ENCODE measurements around the gene SLC31A1. TPM values are rescaled to one million over a fixed set of nuclear protein-coding genes. Genes with fewer than 3 reads are reported as not detected.
"Not testable (repeated sequence)": the region's sequence is repeated elsewhere in the genome, so short reads cannot be mapped to it uniquely, and the experiment has no call there.

Gene SLC31A1
- total RNA-seq, 1 experiment from 2014 or later, result 34.4 TPM

GRCh38 chr9:113293285-113293878, 72.0 kb downstream of the SLC31A1 start:
- Histone ChIP-seq H2BK5ac (ENCODE audit: insufficient read length, low read length) (no peak overlapping the region), H3K56ac (ENCODE audit: insufficient read length, low read depth, low read length) (no peak overlapping the region), H3K9ac (ENCODE audit: extremely low read depth, insufficient read length, low read length) (no peak overlapping the region), H3K27me3 (ENCODE audit: insufficient read depth, low read length) (no peaks in the 10 kb centered on the region), H4K8ac (replicated peaks; ENCODE audit: insufficient read length, low read depth, low read length) (no peak overlapping the region), H2BK15ac (ENCODE audit: low read depth, low read length) (no peak overlapping the region), H2BK20ac (ENCODE audit: low read depth, low read length, poor library complexity, severe bottlenecking) (no peak overlapping the region), H3K18ac (ENCODE audit: insufficient read length, low read depth, low read length) (no peak overlapping the region), H3K4ac (ENCODE audit: low read depth, low read length) (no peak overlapping the region), H3K4me2 (ENCODE audit: insufficient read depth, insufficient read length, low read length) (no peak overlapping the region), H2BK120ac (ENCODE audit: low read depth, low read length, poor library complexity, severe bottlenecking) (no peak overlapping the region), H2AK5ac (ENCODE audit: insufficient read length, low read length) (no peak overlapping the region), H3K4me1 (ENCODE audit: insufficient read depth, low read length) (no peaks in the 10 kb centered on the region), H4K5ac (ENCODE audit: insufficient read length, low read depth, low read length) (no peak overlapping the region), H4K91ac (ENCODE audit: insufficient read length, low read depth, low read length) (no peak overlapping the region), H3K9me3 (ENCODE audit: control insufficient read depth, low read depth, low read length) (no peaks in the 10 kb centered on the region), H3T11ph (ENCODE audit: low read length) (no peak overlapping the region), H3K23ac (ENCODE audit: insufficient read length, low read depth, low read length) (no peak overlapping the region), H4K20me1 (ENCODE audit: control insufficient read depth, insufficient read depth, insufficient read length) (no peaks in the 10 kb centered on the region), H3K14ac (ENCODE audit: insufficient read depth, low read length) (no peak overlapping the region), H3K23me2 (ENCODE audit: insufficient read length, low read depth, low read length, poor library complexity, severe bottlenecking) (no peaks in the 10 kb centered on the region), H2BK12ac (ENCODE audit: insufficient read length, low read depth, low read length) (no peak overlapping the region), H3K79me2 (ENCODE audit: insufficient read depth, low read length) (no peaks in the 10 kb centered on the region), H3K79me1 (ENCODE audit: insufficient read depth, low read depth, low read length, poor library complexity, severe bottlenecking) (no peaks in the 10 kb centered on the region), H3K27ac (ENCODE audit: insufficient read length, low read depth, low read length) (no peak overlapping the region), H2AFZ (ENCODE audit: low read length) (no peak overlapping the region)
- no peak for DNase-seq
- H3K4me1 Mint-ChIP-seq, result no peaks in the 10 kb centered on the region
- peaks cover 18 to 51% (median 45%) of the 10 kb centered on the region in 3 experiments; a peak in 6 of 7 replicates for H3K36me3 Mint-ChIP-seq (ENCODE audit: insufficient read depth in 1 of 3, low read depth in 3 of 3)
- no peak for TF ChIP-seq CTCF (conservative IDR thresholded peaks at IDR 0.05)
- H3K27me3 Mint-ChIP-seq (ENCODE audit: low read depth), result no peaks in the 10 kb centered on the region; the same call in 1 of the 2 replicates
- H3K27ac Mint-ChIP-seq, result no peak overlapping the region
- H3K4me3 Mint-ChIP-seq, result no peak overlapping the region
- H3K9me3 Mint-ChIP-seq, result no peaks in the 10 kb centered on the region
- no CpG with 5 or more reads among the region's 7 CpGs for WGBS (ENCODE audit: extremely low coverage, insufficient read length, low lambda C conversion rate)

GRCh38 chr9:113296247-113296646, 74.9 kb downstream of the SLC31A1 start:
- H2AK5ac ChIP-seq (ENCODE audit: insufficient read length, low read length); H3K79me2 ChIP-seq (ENCODE audit: insufficient read depth, low read length); H3K9me3 Mint-ChIP-seq; H2BK20ac ChIP-seq (ENCODE audit: low read depth, low read length, poor library complexity, severe bottlenecking); H2BK5ac ChIP-seq (ENCODE audit: insufficient read length, low read length); H3K4ac ChIP-seq (ENCODE audit: low read depth, low read length); H4K91ac ChIP-seq (ENCODE audit: insufficient read length, low read depth, low read length); H3K9me3 ChIP-seq (ENCODE audit: control insufficient read depth, low read depth, low read length); H3T11ph ChIP-seq (ENCODE audit: low read length); H2BK15ac ChIP-seq (ENCODE audit: low read depth, low read length); H2BK12ac ChIP-seq (ENCODE audit: insufficient read length, low read depth, low read length); H4K8ac ChIP-seq (replicated peaks; ENCODE audit: insufficient read length, low read depth, low read length); H4K5ac ChIP-seq (ENCODE audit: insufficient read length, low read depth, low read length); H3K27ac Mint-ChIP-seq; H2AFZ ChIP-seq (ENCODE audit: low read length); H4K20me1 ChIP-seq (ENCODE audit: control insufficient read depth, insufficient read depth, insufficient read length); H3K4me1 ChIP-seq (ENCODE audit: insufficient read depth, low read length); H3K18ac ChIP-seq (ENCODE audit: insufficient read length, low read depth, low read length); H3K27ac ChIP-seq (ENCODE audit: insufficient read length, low read depth, low read length); H2BK120ac ChIP-seq (ENCODE audit: low read depth, low read length, poor library complexity, severe bottlenecking); DNase-seq; H3K27me3 ChIP-seq (ENCODE audit: insufficient read depth, low read length); H3K4me1 Mint-ChIP-seq; H3K4me2 ChIP-seq (ENCODE audit: insufficient read depth, insufficient read length, low read length); H3K79me1 ChIP-seq (ENCODE audit: insufficient read depth, low read depth, low read length, poor library complexity, severe bottlenecking); H3K56ac ChIP-seq (ENCODE audit: insufficient read length, low read depth, low read length); H3K23ac ChIP-seq (ENCODE audit: insufficient read length, low read depth, low read length); H3K14ac ChIP-seq (ENCODE audit: insufficient read depth, low read length); H3K27me3 Mint-ChIP-seq (ENCODE audit: low read depth); H3K4me3 Mint-ChIP-seq; H3K23me2 ChIP-seq (ENCODE audit: insufficient read length, low read depth, low read length, poor library complexity, severe bottlenecking); H3K9ac ChIP-seq (ENCODE audit: extremely low read depth, insufficient read length, low read length): not testable (repeated sequence)
- no CpG with 5 or more reads among the region's 8 CpGs for WGBS (ENCODE audit: extremely low coverage, insufficient read length, low lambda C conversion rate)
- H3K36me3 Mint-ChIP-seq (ENCODE audit: insufficient read depth in 1 of 3, low read depth in 3 of 3), result peaks cover 4 to 23% (median 20%) of the 10 kb centered on the region in 3 experiments; a peak in 6 of 7 replicates

Measured in H9 (cell line).